8988T (cell line): ENCODE measurements around the gene GPRIN1.
A peak's percentile ranks its signal among the peaks of the same experiment; 100 is the strongest.

Experiments
- DNase-seq: peaks from one replicate; pipeline ENCODE4 v3.0.0; 2011

Gene GPRIN1

GRCh38 chr5:176609724-176610434 is at the start of gene GPRIN1:
Gene GPRIN1, minus strand, starts transcription at chr5:176610156. Its CDS starts 10,322 bp downstream, at chr5:176599834.
- peak; percentile 97 for DNase-seq

GRCh38 chr5:176659512-176659839 is 49.5 kb upstream of the GPRIN1 start:
- no peak for DNase-seq

- DNase-seq, result no peak
Observed at GRCh38 chr5:176658817-176659511, 49.0 kb upstream of the GPRIN1 start.

- peak; percentile 82 for DNase-seq
Observed at GRCh38 chr5:176658007-176658599, 48.1 kb upstream of the GPRIN1 start.

- no peak for DNase-seq
Observed at GRCh38 chr5:176656467-176656990, 46.6 kb upstream of the GPRIN1 start.

GRCh38 chr5:176654856-176655255 is 44.9 kb upstream of the GPRIN1 start:
- no peak for DNase-seq

- no peak for DNase-seq
Observed at GRCh38 chr5:176653401-176654385, 43.7 kb upstream of the GPRIN1 start.

GRCh38 chr5:176652136-176652535 is 42.2 kb upstream of the GPRIN1 start:
- no peak for DNase-seq

- DNase-seq, result no peak
Observed at GRCh38 chr5:176651472-176651980, 41.6 kb upstream of the GPRIN1 start.

- DNase-seq, result no peak
Observed at GRCh38 chr5:176650354-176650884, 40.5 kb upstream of the GPRIN1 start.

GRCh38 chr5:176648474-176649194 is 38.7 kb upstream of the GPRIN1 start:
- DNase-seq, result no peak

- DNase-seq, result peak; percentile 81
Observed at GRCh38 chr5:176647843-176648473, 38.0 kb upstream of the GPRIN1 start.

- peak; percentile 99 for DNase-seq
Observed at GRCh38 chr5:176647030-176647842, 37.3 kb upstream of the GPRIN1 start, which contains the start of gene TSPAN17. Gene TSPAN17, plus strand, starts transcription at chr5:176647484. Its CDS starts 132 bp downstream, at chr5:176647616.

GRCh38 chr5:176646707-176647029 is 36.7 kb upstream of the GPRIN1 start:
- DNase-seq, result no peak

- DNase-seq, result no peak
Observed at GRCh38 chr5:176646049-176646706, 36.2 kb upstream of the GPRIN1 start.

GRCh38 chr5:176644878-176645670 is 35.1 kb upstream of the GPRIN1 start:
- no peak for DNase-seq

- no peak for DNase-seq
Observed at GRCh38 chr5:176644294-176644693, 34.3 kb upstream of the GPRIN1 start.

GRCh38 chr5:176643491-176644219 is 33.7 kb upstream of the GPRIN1 start:
- no peak for DNase-seq
